Mesendoderm (in vitro differentiated cells): ENCODE data around the gene OLFM1.

Source experiments
- DNase-seq: peaks from one replicate; pipeline ENCODE4 v3.0.0; 2013
- H2AK5ac ChIP-seq: 2 replicates; pipeline ENCODE4 v1.6.1; 2013; ENCODE audit warnings: low read length, inconsistent platforms
- H2BK120ac ChIP-seq: 2 replicates; pipeline ENCODE4 v1.6.1; 2013; ENCODE audit warnings: low read depth, mild to moderate bottlenecking, low read length, moderate library complexity, mixed read lengths
- H2BK15ac ChIP-seq: replicated peaks from 2 replicates; pipeline ENCODE4 v1.6.1; 2013; ENCODE audit warnings: low read depth, mild to moderate bottlenecking, moderate library complexity
- H2BK5ac ChIP-seq: 2 replicates; pipeline ENCODE4 v1.6.1; 2013; ENCODE audit warnings: low read length, inconsistent platforms
- H3K18ac ChIP-seq: 2 replicates; pipeline ENCODE4 v1.6.1; 2013; ENCODE audit warnings: mild to moderate bottlenecking, low read length, mixed read lengths
- H3K23ac ChIP-seq: one replicate; pipeline ENCODE4 v1.6.1; 2013; ENCODE audit warnings: low read length
- H3K27ac ChIP-seq: 2 replicates; pipeline ENCODE4 v1.5.1; 2013; ENCODE audit warnings: low read depth, mild to moderate bottlenecking, inconsistent platforms, low read length, moderate library complexity
- H3K27me3 ChIP-seq: 2 replicates; pipeline ENCODE4 v1.6.1; 2013; ENCODE audit warnings: low read length, control low read depth, mild to moderate bottlenecking, inconsistent platforms; ENCODE audit not compliant: insufficient read depth, poor library complexity
- H3K36me3 ChIP-seq: 2 replicates; pipeline ENCODE4 v1.6.1; 2013; ENCODE audit warnings: low read length, inconsistent platforms; ENCODE audit not compliant: control insufficient read depth, insufficient read depth
- H3K4ac ChIP-seq: one replicate; pipeline ENCODE4 v1.6.1; 2013; ENCODE audit warnings: low read depth, mild to moderate bottlenecking, low read length, moderate library complexity
- H3K4me1 ChIP-seq: 2 replicates; pipeline ENCODE4 v1.6.1; 2013; ENCODE audit warnings: low read depth, low read length, inconsistent platforms; ENCODE audit not compliant: control insufficient read depth
- H3K4me2 ChIP-seq: 2 replicates; pipeline ENCODE4 v1.6.1; 2013; ENCODE audit warnings: low read length
- H3K4me3 ChIP-seq: 2 replicates; pipeline ENCODE4 v1.5.1; 2013; ENCODE audit warnings: mild to moderate bottlenecking, low read length
- H3K56ac ChIP-seq: one replicate; pipeline ENCODE4 v1.6.1; 2013; ENCODE audit warnings: low read length
- H3K79me1 ChIP-seq: 2 replicates; pipeline ENCODE4 v1.6.1; 2013; ENCODE audit warnings: low read length, inconsistent platforms
- H3K79me2 ChIP-seq: 2 replicates; pipeline ENCODE4 v1.6.1; 2013; ENCODE audit warnings: mild to moderate bottlenecking, low read length; ENCODE audit not compliant: control insufficient read depth, insufficient read depth
- H3K9ac ChIP-seq: 2 replicates; pipeline ENCODE4 v1.6.1; 2013; ENCODE audit warnings: low read length, inconsistent platforms
- H4K5ac ChIP-seq: one replicate; pipeline ENCODE4 v1.6.1; 2013; ENCODE audit warnings: low read length
- H4K8ac ChIP-seq: one replicate; pipeline ENCODE4 v1.6.1; 2013; ENCODE audit warnings: low read depth, mild to moderate bottlenecking, control low read depth, low read length, moderate library complexity
- WGBS: extraction: QIAGEN DNeasy Blood & Tissue Kit; methylation state at CpG from one replicate; pipeline ENCODE4 v1.1.7; 2013; ENCODE audit warnings: low lambda C conversion rate, missing lambda C conversion rate; ENCODE audit not compliant: insufficient coverage; ENCODE audit errors: extremely low coverage; 5-methylcytosine and 5-hydroxymethylcytosine counted together

Gene OLFM1

GRCh38 chr9:135076876-135077430 lies 10.5 kb upstream of the OLFM1 start:
- no peaks in the 10 kb centered on the region for H3K79me1 ChIP-seq
- no peaks in the 10 kb centered on the region for H3K79me2 ChIP-seq
- H2BK15ac ChIP-seq, result no peak overlapping the region
- no peak for DNase-seq
- H3K18ac ChIP-seq, result no peak overlapping the region
- H3K9ac ChIP-seq, result no peak overlapping the region
- no peak overlapping the region for H2BK120ac ChIP-seq
- no peak overlapping the region for H3K27ac ChIP-seq
- no peaks in the 10 kb centered on the region for H3K36me3 ChIP-seq
- no peak overlapping the region for H4K8ac ChIP-seq
- no peak overlapping the region for H3K4ac ChIP-seq
- no peak overlapping the region for H2BK5ac ChIP-seq
- H3K4me3 ChIP-seq, result no peak overlapping the region
- H4K5ac ChIP-seq, result no peak overlapping the region
- H3K4me1 ChIP-seq, result no peaks in the 10 kb centered on the region
- no peak overlapping the region for H2AK5ac ChIP-seq
- H3K27me3 ChIP-seq, result no peaks in the 10 kb centered on the region
- no peak overlapping the region for H3K23ac ChIP-seq
- no peak overlapping the region for H3K4me2 ChIP-seq
- H3K56ac ChIP-seq, result no peak overlapping the region
- no CpG with 5 or more reads among the region's 6 CpGs for WGBS

GRCh38 chr9:135077497-135078200 lies 9.8 kb upstream of the OLFM1 start:
- no peak overlapping the region for H2BK120ac ChIP-seq
- no peak overlapping the region for H3K4me2 ChIP-seq
- no peak overlapping the region for H2BK15ac ChIP-seq
- H3K23ac ChIP-seq, result no peak overlapping the region
- no peak overlapping the region for H4K8ac ChIP-seq
- WGBS, result no CpG with 5 or more reads among the region's 12 CpGs
- no peaks in the 10 kb centered on the region for H3K79me1 ChIP-seq
- no peak overlapping the region for H3K56ac ChIP-seq
- H4K5ac ChIP-seq, result no peak overlapping the region
- H3K4me3 ChIP-seq, result no peak overlapping the region
- no peak overlapping the region for H3K27ac ChIP-seq
- no peak overlapping the region for H3K4ac ChIP-seq
- H3K4me1 ChIP-seq, result no peaks in the 10 kb centered on the region
- no peaks in the 10 kb centered on the region for H3K36me3 ChIP-seq
- H2AK5ac ChIP-seq, result no peak overlapping the region
- H3K9ac ChIP-seq, result no peak overlapping the region
- peak; percentile 80 for DNase-seq
- H3K79me2 ChIP-seq, result no peaks in the 10 kb centered on the region
- no peak overlapping the region for H3K18ac ChIP-seq
- no peak overlapping the region for H2BK5ac ChIP-seq
- H3K27me3 ChIP-seq, result no peaks in the 10 kb centered on the region

- Histone ChIP-seq H3K18ac (no peak overlapping the region), H3K9ac (no peak overlapping the region), H4K5ac (no peak overlapping the region), H4K8ac (no peak overlapping the region), H3K27ac (no peak overlapping the region), H3K23ac (no peak overlapping the region), H3K56ac (no peak overlapping the region), H3K79me2 (no peaks in the 10 kb centered on the region), H3K79me1 (no peaks in the 10 kb centered on the region), H2BK15ac (no peak overlapping the region), H2BK120ac (no peak overlapping the region), H3K4me2 (no peak overlapping the region), H2AK5ac (no peak overlapping the region), H3K4me3 (no peak overlapping the region), H3K4me1 (no peaks in the 10 kb centered on the region), H3K4ac (no peak overlapping the region), H2BK5ac (no peak overlapping the region), H3K27me3 (no peaks in the 10 kb centered on the region), H3K36me3 (no peaks in the 10 kb centered on the region)
- no peak for DNase-seq
- no CpG with 5 or more reads among the region's 11 CpGs for WGBS
Observed at GRCh38 chr9:135078361-135078821, 9.1 kb upstream of the OLFM1 start.

- H3K4me1 ChIP-seq, result no peaks in the 10 kb centered on the region
- H3K9ac ChIP-seq, result no peak overlapping the region
- no peaks in the 10 kb centered on the region for H3K79me2 ChIP-seq
- no peak overlapping the region for H2BK15ac ChIP-seq
- H3K56ac ChIP-seq, result no peak overlapping the region
- H3K4ac ChIP-seq, result no peak overlapping the region
- no peak overlapping the region for H3K18ac ChIP-seq
- H3K4me3 ChIP-seq, result no peak overlapping the region
- no peaks in the 10 kb centered on the region for H3K79me1 ChIP-seq
- H3K36me3 ChIP-seq, result no peaks in the 10 kb centered on the region
- H2BK5ac ChIP-seq, result no peak overlapping the region
- H4K8ac ChIP-seq, result no peak overlapping the region
- no peak overlapping the region for H3K23ac ChIP-seq
- no peaks in the 10 kb centered on the region for H3K27me3 ChIP-seq
- no peak overlapping the region for H3K27ac ChIP-seq
- H4K5ac ChIP-seq, result no peak overlapping the region
- DNase-seq, result no peak
- no CpG with 5 or more reads among the region's 7 CpGs for WGBS
- H2AK5ac ChIP-seq, result no peak overlapping the region
- no peak overlapping the region for H3K4me2 ChIP-seq
- no peak overlapping the region for H2BK120ac ChIP-seq
Observed at GRCh38 chr9:135079018-135079417, 8.4 kb upstream of the OLFM1 start.

GRCh38 chr9:135079676-135080075 lies 7.8 kb upstream of the OLFM1 start:
- no peak overlapping the region for H2BK120ac ChIP-seq
- no peak for DNase-seq
- no peak overlapping the region for H2BK15ac ChIP-seq
- no peaks in the 10 kb centered on the region for H3K36me3 ChIP-seq
- no peaks in the 10 kb centered on the region for H3K4me1 ChIP-seq
- no peak overlapping the region for H2AK5ac ChIP-seq
- H3K79me2 ChIP-seq, result no peaks in the 10 kb centered on the region
- no peak overlapping the region for H3K9ac ChIP-seq
- no peak overlapping the region for H3K56ac ChIP-seq
- H3K79me1 ChIP-seq, result no peaks in the 10 kb centered on the region
- H3K27ac ChIP-seq, result no peak overlapping the region
- no peak overlapping the region for H3K18ac ChIP-seq
- H4K8ac ChIP-seq, result no peak overlapping the region
- no peak overlapping the region for H4K5ac ChIP-seq
- no peak overlapping the region for H3K4me2 ChIP-seq
- no peak overlapping the region for H3K4me3 ChIP-seq
- WGBS, result no CpG with 5 or more reads among the region's 8 CpGs
- H3K4ac ChIP-seq, result no peak overlapping the region
- H3K27me3 ChIP-seq, result no peaks in the 10 kb centered on the region
- H3K23ac ChIP-seq, result no peak overlapping the region
- H2BK5ac ChIP-seq, result no peak overlapping the region
